Measurements from ENCODE around the gene HS3ST1. TPM values are rescaled to one million over a fixed set of nuclear protein-coding genes. Genes with fewer than 3 reads are reported as not detected.

HS3ST1 gene
- total RNA-seq, 1 donor from 2014 or later = not detected

DNA sequence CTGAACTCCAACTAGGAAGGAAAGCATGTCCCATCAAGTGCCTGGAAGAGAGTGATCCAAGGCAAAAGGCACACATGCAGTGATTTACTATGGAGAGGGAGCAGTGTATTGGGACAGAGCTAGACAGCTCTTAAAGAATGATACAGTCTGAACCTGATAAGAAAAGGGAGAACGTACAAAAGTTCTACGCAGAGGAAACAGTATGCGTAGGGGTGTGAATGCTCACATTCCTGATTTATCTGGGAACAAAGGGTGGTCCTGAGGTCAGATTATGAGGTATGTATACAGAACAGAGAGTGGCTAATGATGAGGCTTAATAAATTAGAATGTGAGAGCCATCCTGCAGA, 12.0 kb downstream of the HS3ST1 start:
- Mint-ChIP-seq H3K4me3 (ENCODE audit: unreplicated experiment) (no peak overlapping the region), H3K27me3 (ENCODE audit: low read depth) (peaks cover 4% of the 10 kb centered on the region), H3K4me1 (ENCODE audit: low read depth) (peaks cover 5% of the 10 kb centered on the region), H3K27ac (ENCODE audit: unreplicated experiment) (no peak overlapping the region), H3K36me3 (ENCODE audit: low read depth) (no peaks in the 10 kb centered on the region), H3K9me3 (ENCODE audit: low read depth) (peaks cover 3% of the 10 kb centered on the region)
- DNase-seq (ENCODE audit: low spot score) = no peak
- TF ChIP-seq, protein P1, sequence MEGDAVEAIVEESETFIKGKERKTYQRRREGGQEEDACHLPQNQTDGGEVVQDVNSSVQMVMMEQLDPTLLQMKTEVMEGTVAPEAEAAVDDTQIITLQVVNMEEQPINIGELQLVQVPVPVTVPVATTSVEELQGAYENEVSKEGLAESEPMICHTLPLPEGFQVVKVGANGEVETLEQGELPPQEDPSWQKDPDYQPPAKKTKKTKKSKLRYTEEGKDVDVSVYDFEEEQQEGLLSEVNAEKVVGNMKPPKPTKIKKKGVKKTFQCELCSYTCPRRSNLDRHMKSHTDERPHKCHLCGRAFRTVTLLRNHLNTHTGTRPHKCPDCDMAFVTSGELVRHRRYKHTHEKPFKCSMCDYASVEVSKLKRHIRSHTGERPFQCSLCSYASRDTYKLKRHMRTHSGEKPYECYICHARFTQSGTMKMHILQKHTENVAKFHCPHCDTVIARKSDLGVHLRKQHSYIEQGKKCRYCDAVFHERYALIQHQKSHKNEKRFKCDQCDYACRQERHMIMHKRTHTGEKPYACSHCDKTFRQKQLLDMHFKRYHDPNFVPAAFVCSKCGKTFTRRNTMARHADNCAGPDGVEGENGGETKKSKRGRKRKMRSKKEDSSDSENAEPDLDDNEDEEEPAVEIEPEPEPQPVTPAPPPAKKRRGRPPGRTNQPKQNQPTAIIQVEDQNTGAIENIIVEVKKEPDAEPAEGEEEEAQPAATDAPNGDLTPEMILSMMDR (IDR thresholded peaks at IDR 0.05) = no peak

DNA sequence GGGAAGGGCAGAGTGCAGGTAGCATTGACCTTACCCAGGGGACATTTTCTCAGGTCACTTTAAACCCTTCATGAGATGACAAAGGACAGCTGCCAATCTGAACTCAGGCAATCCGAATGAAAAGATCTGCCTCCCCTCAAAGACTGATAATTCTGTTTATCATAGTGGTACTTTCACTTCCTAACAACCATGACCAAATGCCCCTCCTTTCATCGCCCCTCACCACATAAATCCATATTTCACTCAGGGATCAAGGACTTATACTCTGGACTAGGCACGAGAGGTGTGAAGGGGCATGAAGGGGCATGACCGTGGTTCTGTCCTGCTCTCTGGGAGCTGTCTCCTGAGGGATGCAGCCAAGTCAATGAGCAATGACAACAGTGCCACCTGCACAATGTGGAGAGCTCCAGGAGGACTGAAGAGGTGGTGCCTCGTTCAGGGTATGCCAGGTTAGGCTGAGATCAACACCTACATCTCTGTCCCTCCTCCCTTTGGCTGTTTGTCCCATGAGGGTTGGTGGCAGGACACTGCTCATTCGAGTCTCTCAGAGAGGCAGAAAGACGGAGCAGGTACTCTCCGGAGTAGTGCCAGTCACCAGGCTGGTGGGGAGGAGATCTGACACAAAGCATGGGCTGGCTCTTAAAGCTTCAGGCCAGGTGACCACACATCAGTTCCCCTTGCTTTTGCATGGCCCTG, 12.5 kb downstream of the HS3ST1 start:
- peaks cover 5% of the 10 kb centered on the region for H3K4me1 Mint-ChIP-seq (ENCODE audit: low read depth)

DNA sequence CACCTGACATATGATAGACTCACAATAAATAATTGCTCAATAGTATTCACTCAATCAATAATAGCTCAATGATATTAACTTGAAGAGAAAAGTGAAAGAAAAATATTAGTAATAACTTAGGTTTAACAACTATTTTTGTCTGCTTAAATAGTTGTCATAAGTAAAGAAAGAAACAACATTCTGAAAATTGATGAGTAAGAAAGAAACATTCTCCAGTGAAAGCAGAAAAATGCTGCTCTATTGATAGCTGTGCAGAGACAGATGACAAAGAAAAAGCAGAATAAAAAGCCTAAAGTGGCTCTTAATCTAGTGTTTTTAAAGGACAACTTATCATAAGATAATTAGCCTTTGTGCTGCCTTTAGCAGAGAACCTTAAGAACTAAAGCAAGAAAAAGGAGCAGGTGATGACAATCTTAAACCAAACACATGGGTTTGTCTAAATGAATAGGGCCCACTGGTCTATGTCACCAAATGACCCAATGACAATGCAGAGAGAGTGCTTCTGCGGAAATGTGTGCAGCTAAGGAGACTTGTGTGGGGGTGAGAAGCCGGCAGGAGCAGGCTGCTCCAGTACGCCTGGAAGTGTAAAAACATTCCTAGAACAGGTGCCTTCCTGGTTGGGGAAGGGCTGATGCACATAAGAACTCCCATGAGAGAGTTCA, 13.2 kb downstream of the HS3ST1 start:
- H3K9me3 Mint-ChIP-seq (ENCODE audit: low read depth) = peaks cover 3% of the 10 kb centered on the region
- no peak overlapping the region for H3K27ac Mint-ChIP-seq (ENCODE audit: unreplicated experiment)
- H3K27me3 Mint-ChIP-seq (ENCODE audit: low read depth) = peaks cover 3% of the 10 kb centered on the region
- H3K4me3 Mint-ChIP-seq (ENCODE audit: unreplicated experiment) = no peak overlapping the region
- TF ChIP-seq, protein P1 (IDR thresholded peaks at IDR 0.05) = no peak
- DNase-seq (ENCODE audit: low spot score) = no peak
- peaks cover 5% of the 10 kb centered on the region for H3K4me1 Mint-ChIP-seq (ENCODE audit: low read depth)
- H3K36me3 Mint-ChIP-seq (ENCODE audit: low read depth) = no peaks in the 10 kb centered on the region

More for the DNA sequence above, 12.5 kb downstream of the HS3ST1 start:
- Mint-ChIP-seq H3K36me3 (ENCODE audit: low read depth) (no peaks in the 10 kb centered on the region), H3K4me3 (ENCODE audit: unreplicated experiment) (no peak overlapping the region), H3K9me3 (ENCODE audit: low read depth) (peaks cover 3% of the 10 kb centered on the region), H3K27ac (ENCODE audit: unreplicated experiment) (no peak overlapping the region), H3K27me3 (ENCODE audit: low read depth) (peaks cover 4% of the 10 kb centered on the region)
- DNase-seq (ENCODE audit: low spot score) = no peak
- TF ChIP-seq, protein P1 (IDR thresholded peaks at IDR 0.05) = no peak

DNA sequence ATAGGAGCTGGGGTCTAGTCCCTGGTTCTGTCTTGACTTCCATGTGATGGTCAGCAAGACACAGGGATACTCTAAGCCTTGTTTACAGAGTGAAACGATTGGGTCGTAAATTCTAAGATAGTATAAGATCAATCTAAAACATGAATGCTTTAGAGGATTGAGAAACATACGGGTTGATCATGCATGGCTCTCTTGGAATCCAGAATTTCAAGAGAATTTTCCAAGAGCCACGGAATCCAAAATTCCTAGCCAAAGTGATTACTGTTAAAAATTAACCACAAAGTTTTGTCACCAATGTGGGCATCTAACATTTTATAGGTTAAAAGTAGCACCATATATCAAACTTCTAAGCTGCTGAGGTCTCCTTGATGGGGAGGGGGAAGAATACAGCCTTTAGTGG, 16.5 kb downstream of the HS3ST1 start:
- H3K4me1 Mint-ChIP-seq (ENCODE audit: low read depth) = peaks cover 5% of the 10 kb centered on the region
- no peaks in the 10 kb centered on the region for H3K36me3 Mint-ChIP-seq (ENCODE audit: low read depth)
- H3K27ac Mint-ChIP-seq (ENCODE audit: unreplicated experiment) = no peak overlapping the region
- TF ChIP-seq, protein P1 (IDR thresholded peaks at IDR 0.05) = no peak
- no peak for DNase-seq (ENCODE audit: low spot score)
- H3K27me3 Mint-ChIP-seq (ENCODE audit: low read depth) = peaks cover 3% of the 10 kb centered on the region
- H3K9me3 Mint-ChIP-seq (ENCODE audit: low read depth) = no peaks in the 10 kb centered on the region
- H3K4me3 Mint-ChIP-seq (ENCODE audit: unreplicated experiment) = no peak overlapping the region

DNA sequence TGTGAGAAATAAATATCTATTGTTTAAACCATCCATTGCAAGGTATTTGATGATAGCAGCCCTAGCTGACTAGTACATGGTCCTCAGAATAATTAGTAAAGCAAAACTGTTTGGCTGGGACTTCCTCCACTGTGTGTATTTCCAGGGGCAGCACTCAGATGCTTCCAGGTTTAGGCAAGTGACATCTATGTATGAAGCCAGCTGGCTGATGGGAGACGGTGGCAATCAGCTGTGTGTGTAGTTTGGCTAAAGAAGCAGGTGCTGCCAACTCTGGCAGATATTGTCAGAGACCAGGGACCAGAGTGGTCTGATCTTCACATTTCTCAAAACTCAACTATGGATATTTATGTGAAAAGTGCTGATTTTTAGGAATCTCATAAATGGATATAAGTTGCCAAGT, 19.1 kb downstream of the HS3ST1 start:
- peaks cover under 1% of the 10 kb centered on the region for H3K4me1 Mint-ChIP-seq (ENCODE audit: low read depth)
- DNase-seq (ENCODE audit: low spot score) = no peak
- no peaks in the 10 kb centered on the region for H3K9me3 Mint-ChIP-seq (ENCODE audit: low read depth)
- H3K4me3 Mint-ChIP-seq (ENCODE audit: unreplicated experiment) = no peak overlapping the region
- H3K27me3 Mint-ChIP-seq (ENCODE audit: low read depth) = no peaks in the 10 kb centered on the region
- H3K27ac Mint-ChIP-seq (ENCODE audit: unreplicated experiment) = no peak overlapping the region
- TF ChIP-seq, protein P1 (IDR thresholded peaks at IDR 0.05) = no peak
- no peaks in the 10 kb centered on the region for H3K36me3 Mint-ChIP-seq (ENCODE audit: low read depth)
